HUES48 (cell line): Measurements from ENCODE around the gene ATF5.

Experiments used
- H3K27ac ChIP-seq: one replicate; pipeline ENCODE4 v1.7.0; 2013; ENCODE audit warnings: low read depth, low read length, inconsistent platforms
- H3K27me3 ChIP-seq: 2 replicates; pipeline ENCODE4 v1.6.1; 2013; ENCODE audit warnings: mild to moderate bottlenecking, low read length; ENCODE audit not compliant: control insufficient read depth, insufficient read depth
- H3K36me3 ChIP-seq: 2 replicates; pipeline ENCODE4 v1.6.1; 2013; ENCODE audit warnings: low read length; ENCODE audit not compliant: control insufficient read depth, insufficient read depth
- H3K4me1 ChIP-seq: 2 replicates; pipeline ENCODE4 v1.6.1; 2013; ENCODE audit warnings: mild to moderate bottlenecking, low read length; ENCODE audit not compliant: control insufficient read depth, insufficient read depth
- H3K4me3 ChIP-seq: 2 replicates; pipeline ENCODE4 v1.5.1; 2013; ENCODE audit warnings: mild to moderate bottlenecking, low read depth, low read length
- H3K9ac ChIP-seq: 2 replicates; pipeline ENCODE4 v1.6.1; 2013; ENCODE audit warnings: mild to moderate bottlenecking, low read depth, low read length, moderate library complexity
- H3K9me3 ChIP-seq: 2 replicates; pipeline ENCODE4 v1.6.1; 2013; ENCODE audit warnings: low read length; ENCODE audit not compliant: control insufficient read depth, insufficient read depth

Gene ATF5

DNA sequence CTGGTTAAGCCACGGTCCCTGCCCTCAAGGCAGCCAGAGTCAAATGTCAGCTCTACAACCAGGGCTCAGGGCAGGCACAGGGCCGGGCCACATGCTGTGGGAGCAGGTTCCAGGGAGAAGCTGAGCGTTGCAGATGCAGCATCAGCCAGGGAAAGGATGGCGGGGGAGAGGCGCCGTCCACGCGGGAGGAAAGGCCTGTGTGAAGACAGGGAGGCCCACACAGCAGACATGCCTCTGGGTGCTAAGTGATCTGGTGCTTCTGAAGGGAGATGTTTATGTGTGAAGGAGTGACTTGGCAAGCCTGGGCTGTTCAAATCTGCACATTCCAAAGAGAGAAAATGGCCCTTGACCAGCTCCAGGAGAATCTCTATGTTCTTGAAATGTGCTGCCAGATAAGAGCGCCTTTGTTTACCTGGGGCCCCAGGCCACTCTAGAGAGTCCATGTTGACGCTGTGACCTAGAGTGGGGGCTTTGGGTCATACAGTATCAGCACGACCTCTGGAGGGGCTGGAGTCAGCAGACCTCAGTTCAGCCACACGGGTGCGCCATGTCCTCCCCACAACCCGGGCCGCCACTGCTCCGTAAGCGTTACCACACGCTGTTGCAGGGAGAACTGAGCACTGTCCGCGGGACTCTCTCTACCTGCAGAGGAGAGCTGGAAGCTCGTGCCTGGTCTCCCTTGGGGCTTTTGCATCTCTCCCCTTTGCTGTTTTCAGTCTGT lies 15.9 kb upstream of the ATF5 start:
- H3K4me3 ChIP-seq, result no peak overlapping the region
- H3K27ac ChIP-seq, result no peak overlapping the region
- H3K9me3 ChIP-seq, result no peaks in the 10 kb centered on the region
- no peaks in the 10 kb centered on the region for H3K27me3 ChIP-seq
- no peak overlapping the region for H3K9ac ChIP-seq
- H3K4me1 ChIP-seq, result no peaks in the 10 kb centered on the region
- H3K36me3 ChIP-seq, result peaks cover 89% of the 10 kb centered on the region

- peaks cover 88% of the 10 kb centered on the region for H3K36me3 ChIP-seq
- H3K9ac ChIP-seq, result no peak overlapping the region
- no peak overlapping the region for H3K4me3 ChIP-seq
- no peaks in the 10 kb centered on the region for H3K4me1 ChIP-seq
- no peak overlapping the region for H3K27ac ChIP-seq
- H3K9me3 ChIP-seq, result no peaks in the 10 kb centered on the region
- no peaks in the 10 kb centered on the region for H3K27me3 ChIP-seq
Measured at GRCh38 chr19:49913720-49914119, 15.3 kb upstream of the ATF5 start.

GRCh38 chr19:49915271-49915670 lies 13.7 kb upstream of the ATF5 start:
- peaks cover 79% of the 10 kb centered on the region for H3K36me3 ChIP-seq
- H3K9me3 ChIP-seq, result no peaks in the 10 kb centered on the region
- H3K9ac ChIP-seq, result no peak overlapping the region
- H3K4me1 ChIP-seq, result no peaks in the 10 kb centered on the region
- no peak overlapping the region for H3K4me3 ChIP-seq
- H3K27me3 ChIP-seq, result no peaks in the 10 kb centered on the region
- H3K27ac ChIP-seq, result no peak overlapping the region

DNA sequence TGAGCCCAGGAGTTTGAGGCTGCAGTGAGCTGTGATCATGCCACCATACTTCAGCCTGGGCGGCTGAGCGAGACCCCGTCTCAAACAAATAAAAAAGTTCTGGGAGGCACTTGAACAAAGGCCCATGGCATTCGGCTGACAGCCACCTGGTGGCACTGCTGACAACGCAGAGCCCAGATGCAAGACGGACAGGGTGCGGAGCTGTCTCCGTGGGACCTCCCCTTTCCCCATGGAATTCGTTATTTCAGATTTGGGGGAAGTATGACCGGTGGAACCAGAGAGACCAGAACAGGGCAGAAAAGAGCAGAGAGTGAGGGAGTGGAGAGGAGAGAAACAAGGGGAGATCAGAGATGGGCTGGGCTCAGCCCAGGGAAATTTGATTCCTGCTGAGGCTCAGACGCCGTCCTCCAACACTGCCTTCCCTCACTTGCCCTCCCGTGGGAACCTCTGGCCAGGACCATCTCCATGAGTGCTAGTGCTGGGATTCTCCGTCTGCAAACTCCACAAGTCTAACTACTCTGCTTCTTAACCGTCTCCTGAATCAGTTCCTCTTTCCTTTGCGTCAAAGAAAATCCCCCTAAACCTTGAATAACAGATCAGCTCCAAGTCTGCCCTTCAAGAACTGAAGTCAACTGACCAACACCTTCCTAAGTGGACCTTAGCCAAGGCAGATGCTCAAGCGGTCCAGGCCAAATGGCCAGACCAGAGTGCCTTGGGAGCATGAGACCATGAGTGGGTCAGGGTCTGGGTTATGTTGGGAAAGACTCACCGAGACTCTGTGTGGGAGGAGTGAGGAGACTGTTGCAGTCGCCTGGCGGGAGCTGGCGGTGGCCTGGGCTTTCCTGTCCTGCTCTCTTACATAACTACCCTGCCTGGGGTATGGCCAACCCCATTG lies 11.9 kb upstream of the ATF5 start:
- H3K27me3 ChIP-seq, result no peaks in the 10 kb centered on the region
- no peaks in the 10 kb centered on the region; the same call in 1 of the 2 replicates for H3K4me1 ChIP-seq
- H3K9ac ChIP-seq, result no peak overlapping the region
- no peaks in the 10 kb centered on the region for H3K9me3 ChIP-seq
- H3K4me3 ChIP-seq, result no peak overlapping the region
- H3K36me3 ChIP-seq, result peaks cover 75% of the 10 kb centered on the region
- H3K27ac ChIP-seq, result no peak overlapping the region

GRCh38 chr19:49918089-49918488 lies 10.9 kb upstream of the ATF5 start:
- no peaks in the 10 kb centered on the region for H3K27me3 ChIP-seq
- H3K36me3 ChIP-seq, result peaks cover 77% of the 10 kb centered on the region
- H3K9ac ChIP-seq, result no peak overlapping the region
- H3K9me3 ChIP-seq, result no peaks in the 10 kb centered on the region
- H3K4me1 ChIP-seq, result no peaks in the 10 kb centered on the region; the same call in 1 of the 2 replicates
- H3K27ac ChIP-seq, result no peak overlapping the region
- H3K4me3 ChIP-seq, result no peak overlapping the region

DNA sequence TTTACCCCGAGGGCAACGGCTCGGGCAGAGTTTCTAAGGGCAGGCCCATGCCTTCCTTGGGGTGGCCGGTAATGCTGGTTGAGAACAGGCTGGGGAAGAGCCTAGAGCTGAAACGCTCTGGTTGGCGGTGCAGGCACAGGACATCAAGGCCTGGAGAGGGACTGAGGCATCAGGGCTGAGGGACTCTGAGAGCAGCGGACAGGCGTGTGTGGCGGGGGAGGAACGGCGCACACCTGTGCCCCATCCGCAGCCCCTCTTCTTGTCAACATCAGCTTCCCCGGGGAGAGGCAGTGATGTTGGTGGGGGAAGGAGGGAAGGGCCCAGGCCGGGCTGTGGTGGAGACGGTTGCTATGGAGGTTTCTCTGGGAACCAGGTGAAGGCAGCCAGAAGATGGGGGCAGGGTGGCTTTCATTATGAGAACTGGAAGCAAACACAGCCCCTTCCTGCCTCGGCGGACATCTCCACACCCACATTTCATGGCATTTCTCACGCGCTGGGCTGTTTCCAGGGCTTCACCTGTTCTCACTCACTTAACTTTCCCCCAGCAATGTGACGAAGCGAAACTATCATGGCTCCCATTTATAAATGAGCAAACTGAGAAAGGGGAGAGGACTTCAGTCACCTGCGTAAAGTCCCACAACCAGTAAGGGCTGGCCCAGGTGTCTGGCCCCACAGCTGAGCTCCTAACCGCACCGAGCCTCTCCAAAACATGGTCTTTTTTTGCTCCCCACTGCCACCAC lies 8.2 kb upstream of the ATF5 start:
- Histone ChIP-seq H3K4me3 (no peak overlapping the region), H3K9ac (no peak overlapping the region), H3K4me1 (no peaks in the 10 kb centered on the region; the same call in 1 of the 2 replicates), H3K36me3 (peaks cover 77% of the 10 kb centered on the region), H3K27ac (no peak overlapping the region), H3K27me3 (no peaks in the 10 kb centered on the region), H3K9me3 (no peaks in the 10 kb centered on the region)

GRCh38 chr19:49921871-49922795 lies 6.9 kb upstream of the ATF5 start:
- Histone ChIP-seq H3K4me1 (no peaks in the 10 kb centered on the region; the same call in 1 of the 2 replicates), H3K9ac (no peak overlapping the region), H3K4me3 (no peak overlapping the region), H3K36me3 (peaks cover 78% of the 10 kb centered on the region), H3K9me3 (no peaks in the 10 kb centered on the region), H3K27me3 (no peaks in the 10 kb centered on the region), H3K27ac (no peak overlapping the region)

DNA sequence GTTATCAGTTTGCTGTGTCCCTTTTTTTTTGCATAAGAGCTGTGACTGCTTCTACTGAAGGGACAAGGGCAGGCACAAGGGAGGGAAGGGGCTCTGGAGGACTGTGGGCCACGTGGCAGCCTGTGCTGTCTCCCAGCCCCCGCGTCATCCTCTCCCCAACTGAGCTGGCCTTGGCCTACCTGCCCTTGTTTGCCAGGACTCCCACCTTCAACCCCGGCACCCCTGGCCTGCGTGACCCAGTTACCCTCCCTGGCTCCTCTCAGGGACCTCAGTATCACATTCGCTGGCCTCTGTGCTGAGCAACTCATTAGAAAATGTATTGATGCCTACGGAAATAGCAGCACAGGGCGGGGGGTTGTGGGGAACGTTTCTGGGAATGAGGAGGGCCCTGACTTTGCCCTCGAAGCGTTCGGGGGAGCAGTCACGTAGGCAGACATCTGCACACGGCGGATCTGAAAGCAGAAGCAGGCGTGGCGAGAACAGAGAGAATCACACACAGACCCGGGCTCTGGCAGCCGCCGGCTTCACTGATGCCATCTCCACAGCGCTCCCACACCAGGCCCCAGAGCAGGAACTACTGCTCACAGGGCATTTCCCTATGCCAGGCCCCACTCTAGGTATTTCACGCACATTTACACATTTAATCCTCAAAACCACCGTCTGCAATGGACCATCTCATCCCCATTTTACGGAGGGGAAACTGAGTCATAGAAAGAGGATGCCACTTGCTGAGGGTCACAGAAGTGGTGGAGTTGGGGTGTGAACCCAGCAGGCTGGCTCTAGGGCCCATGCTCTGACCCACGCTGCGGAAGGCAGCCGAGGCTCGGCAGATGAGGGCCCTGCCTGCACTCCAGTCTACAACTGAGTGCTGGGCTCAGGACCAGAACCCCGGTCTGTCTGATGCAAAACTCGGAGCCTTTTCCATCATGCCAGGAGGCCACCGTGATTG lies 5.7 kb upstream of the ATF5 start:
- H3K27ac ChIP-seq, result no peak overlapping the region
- H3K27me3 ChIP-seq, result no peaks in the 10 kb centered on the region
- no peaks in the 10 kb centered on the region; the same call in 1 of the 2 replicates for H3K4me1 ChIP-seq
- no peak overlapping the region for H3K4me3 ChIP-seq
- no peaks in the 10 kb centered on the region for H3K9me3 ChIP-seq
- H3K9ac ChIP-seq, result no peak overlapping the region
- peaks cover 76% of the 10 kb centered on the region for H3K36me3 ChIP-seq

DNA sequence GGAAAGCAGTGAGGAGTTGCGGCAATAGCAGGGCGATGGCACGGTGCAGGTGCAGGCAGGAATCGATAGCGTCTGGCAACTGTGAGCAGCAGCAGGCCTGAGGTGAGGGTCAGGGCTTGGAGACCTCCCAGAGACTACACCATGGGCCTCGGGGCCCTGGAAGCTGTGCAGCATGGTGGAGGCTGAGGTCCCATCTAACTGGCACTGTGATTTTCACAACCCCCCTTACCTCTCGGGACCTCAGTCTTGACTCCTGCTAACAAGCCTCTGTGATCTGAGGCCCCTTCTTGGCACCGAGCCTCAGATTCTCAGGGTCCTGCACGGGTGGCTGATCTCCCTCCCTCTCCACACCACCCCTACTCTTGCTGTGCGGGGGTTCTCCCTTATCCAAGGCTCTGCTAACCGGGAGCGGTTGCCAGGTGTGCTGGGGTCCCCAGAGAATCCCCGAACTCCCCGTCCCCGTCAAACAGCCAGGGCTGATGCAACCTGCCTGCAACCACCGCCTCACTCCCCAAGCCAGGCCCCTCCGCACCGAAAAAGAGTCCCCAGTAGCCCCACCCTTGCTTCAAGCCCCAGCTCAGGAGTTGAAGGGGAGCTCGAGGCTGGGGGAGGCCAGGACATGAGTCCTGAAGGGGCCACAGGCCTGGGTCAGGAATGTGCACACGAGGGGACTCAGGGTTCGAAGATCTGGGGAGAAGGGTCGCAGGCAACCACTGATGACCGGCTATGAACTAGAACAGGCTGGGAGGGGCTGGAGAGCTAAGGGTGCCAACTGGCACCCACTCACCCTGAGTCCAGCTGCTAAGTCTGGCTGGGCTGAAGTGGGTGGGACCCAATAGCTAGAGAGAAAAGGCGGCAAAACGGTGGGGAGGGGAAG lies 4.8 kb upstream of the ATF5 start:
- Histone ChIP-seq H3K4me3 (no peak overlapping the region), H3K9ac (no peak overlapping the region), H3K36me3 (peaks cover 71% of the 10 kb centered on the region), H3K9me3 (no peaks in the 10 kb centered on the region), H3K4me1 (peaks cover 2% of the 10 kb centered on the region; the same call in 1 of the 2 replicates), H3K27me3 (no peaks in the 10 kb centered on the region), H3K27ac (no peak overlapping the region)
